Iris pigment epithelial cell (primary cell): ENCODE data around the gene ST6GALNAC1.
A peak's percentile ranks its signal among the peaks of the same experiment; 100 is the strongest.
"Not testable (repeated sequence)": the region's sequence is repeated elsewhere in the genome, so short reads cannot be mapped to it uniquely, and the experiment has no call there.

Experiments used
- DNase-seq: peaks from one replicate; pipeline ENCODE4 v3.0.0-alpha.2; 2011; ENCODE audit warnings: low read depth

The ST6GALNAC1 gene

GRCh38 chr17:76642032-76642561 is 1.5 kb downstream of the ST6GALNAC1 start:
- DNase-seq, result no peak

GRCh38 chr17:76641501-76641900 is 2.1 kb downstream of the ST6GALNAC1 start:
- peak; percentile 29 for DNase-seq

- DNase-seq, result peak; percentile 18
Observed at GRCh38 chr17:76640550-76641380, 2.8 kb downstream of the ST6GALNAC1 start.

- DNase-seq, result no peak
Observed at GRCh38 chr17:76638263-76638662, 5.3 kb downstream of the ST6GALNAC1 start.

GRCh38 chr17:76636486-76637206 is 6.9 kb downstream of the ST6GALNAC1 start:
- not testable (repeated sequence) for DNase-seq

GRCh38 chr17:76635659-76636360 is 7.7 kb downstream of the ST6GALNAC1 start:
- no peak for DNase-seq

GRCh38 chr17:76635039-76635438 is 8.5 kb downstream of the ST6GALNAC1 start:
- DNase-seq, result peak; percentile 15

GRCh38 chr17:76633628-76634328 is 9.8 kb downstream of the ST6GALNAC1 start:
- no peak for DNase-seq

GRCh38 chr17:76631821-76632565 is 11.6 kb downstream of the ST6GALNAC1 start:
- peak; percentile 26 for DNase-seq

GRCh38 chr17:76630151-76630550 is 13.4 kb downstream of the ST6GALNAC1 start:
- DNase-seq, result no peak

GRCh38 chr17:76627510-76627909 is 16.0 kb downstream of the ST6GALNAC1 start:
- DNase-seq, result no peak

GRCh38 chr17:76626442-76626841 is 17.1 kb downstream of the ST6GALNAC1 start:
- no peak for DNase-seq

GRCh38 chr17:76625496-76625895 is 18.1 kb downstream of the ST6GALNAC1 start:
- no peak for DNase-seq

GRCh38 chr17:76623271-76624146 is 20.0 kb downstream of the ST6GALNAC1 start:
- peak; percentile 63 for DNase-seq

- DNase-seq, result no peak
Observed at GRCh38 chr17:76617838-76618237, 25.7 kb downstream of the ST6GALNAC1 start.

GRCh38 chr17:76614912-76615617 is 28.5 kb downstream of the ST6GALNAC1 start:
- DNase-seq, result no peak

- not testable (repeated sequence) for DNase-seq
Observed at GRCh38 chr17:76614064-76614759, 29.3 kb downstream of the ST6GALNAC1 start.

- DNase-seq, result no peak
Observed at GRCh38 chr17:76612977-76613851, 30.3 kb downstream of the ST6GALNAC1 start.
